HG03442 (cell line): Measurements from ENCODE around the gene B4GALNT1.
A peak's percentile ranks its signal among the peaks of the same experiment; 100 is the strongest.
"Not testable (repeated sequence)": the region's sequence is repeated elsewhere in the genome, so short reads cannot be mapped to it uniquely, and the experiment has no call there.

ENCODE experiments used
- ATAC-seq: cut with Tn5 transposase; IDR thresholded peaks from one replicate; pipeline ENCODE4 v1.9.1; 2021; ENCODE audit warnings: mild to moderate bottlenecking, moderate library complexity; ENCODE audit not compliant: unreplicated experiment

Gene B4GALNT1

GRCh38 chr12:57588951-57589610 is 43.9 kb downstream of the B4GALNT1 start:
- ATAC-seq, result not testable (repeated sequence)

- no peak for ATAC-seq
Observed at GRCh38 chr12:57586832-57587429, 46.1 kb downstream of the B4GALNT1 start.

- ATAC-seq, result no peak
Observed at GRCh38 chr12:57586128-57586527, 46.9 kb downstream of the B4GALNT1 start.

- ATAC-seq, result no peak
Observed at GRCh38 chr12:57585156-57585555, 47.8 kb downstream of the B4GALNT1 start.

- no peak for ATAC-seq
Observed at GRCh38 chr12:57584690-57585089, 48.3 kb downstream of the B4GALNT1 start.

- no peak for ATAC-seq
Observed at GRCh38 chr12:57584050-57584449, 49.0 kb downstream of the B4GALNT1 start.

GRCh38 chr12:57583008-57583831 is 49.8 kb downstream of the B4GALNT1 start:
- peak; percentile 97 for ATAC-seq

- no peak for ATAC-seq
Observed at GRCh38 chr12:57582440-57582839, 50.6 kb downstream of the B4GALNT1 start.

GRCh38 chr12:57581802-57582201 is 51.2 kb downstream of the B4GALNT1 start:
- no peak for ATAC-seq

- ATAC-seq, result no peak
Observed at GRCh38 chr12:57580466-57580795, 52.6 kb downstream of the B4GALNT1 start.

- no peak for ATAC-seq
Observed at GRCh38 chr12:57579677-57580465, 53.1 kb downstream of the B4GALNT1 start.

- no peak for ATAC-seq
Observed at GRCh38 chr12:57579011-57579410, 54.0 kb downstream of the B4GALNT1 start.

- ATAC-seq, result no peak
Observed at GRCh38 chr12:57577981-57578758, 54.8 kb downstream of the B4GALNT1 start.

GRCh38 chr12:57576613-57577160 is 56.3 kb downstream of the B4GALNT1 start:
- no peak for ATAC-seq
